NCI-H1436 treated with DMSO at 0.1 percent for 48 hours (cell line): ENCODE data around the gene NR4A2.

Experiments
- DNase-seq: peaks from one replicate; lab custom pipeline; 2025; lab: John Stamatoyannopoulos, UW

NR4A2 gene

DNA sequence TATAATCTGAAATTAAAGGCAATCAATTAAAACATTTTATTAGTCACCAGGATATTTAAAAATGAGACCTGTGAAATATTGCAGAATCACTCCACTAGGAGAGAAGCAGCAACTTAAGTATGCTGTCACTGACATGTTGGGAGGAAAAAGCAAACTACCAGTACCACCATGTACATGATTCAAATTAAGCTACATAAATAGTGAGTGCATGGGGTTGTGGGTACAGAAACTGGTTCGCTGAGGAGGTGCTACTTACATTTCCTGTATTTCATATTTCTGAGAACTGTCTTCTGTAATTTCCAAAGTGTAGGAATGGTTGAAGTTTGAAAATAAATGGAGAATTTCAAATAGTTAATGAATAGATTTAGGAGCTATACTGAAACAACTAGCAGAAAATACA, 7.9 kb upstream of the NR4A2 start:
- no peak for DNase-seq

DNA sequence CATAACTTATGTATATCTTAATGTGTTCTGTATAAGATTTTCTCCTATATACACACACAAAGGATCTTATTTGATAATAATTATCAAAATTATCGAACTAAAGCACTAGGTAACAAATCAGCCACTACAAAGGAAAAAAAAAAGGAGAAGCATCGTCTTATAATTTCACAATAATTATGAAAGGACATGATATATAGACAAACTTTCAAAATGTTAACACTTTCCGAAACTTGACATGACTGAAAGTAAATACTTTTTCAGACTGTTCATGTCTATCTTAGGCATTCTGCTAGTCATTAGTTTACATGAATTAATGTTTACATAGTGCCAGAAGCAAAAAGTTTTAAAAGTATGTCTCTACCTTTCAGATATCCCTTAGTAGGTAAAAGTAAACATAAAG, 7.3 kb upstream of the NR4A2 start:
- DNase-seq = no peak

DNA sequence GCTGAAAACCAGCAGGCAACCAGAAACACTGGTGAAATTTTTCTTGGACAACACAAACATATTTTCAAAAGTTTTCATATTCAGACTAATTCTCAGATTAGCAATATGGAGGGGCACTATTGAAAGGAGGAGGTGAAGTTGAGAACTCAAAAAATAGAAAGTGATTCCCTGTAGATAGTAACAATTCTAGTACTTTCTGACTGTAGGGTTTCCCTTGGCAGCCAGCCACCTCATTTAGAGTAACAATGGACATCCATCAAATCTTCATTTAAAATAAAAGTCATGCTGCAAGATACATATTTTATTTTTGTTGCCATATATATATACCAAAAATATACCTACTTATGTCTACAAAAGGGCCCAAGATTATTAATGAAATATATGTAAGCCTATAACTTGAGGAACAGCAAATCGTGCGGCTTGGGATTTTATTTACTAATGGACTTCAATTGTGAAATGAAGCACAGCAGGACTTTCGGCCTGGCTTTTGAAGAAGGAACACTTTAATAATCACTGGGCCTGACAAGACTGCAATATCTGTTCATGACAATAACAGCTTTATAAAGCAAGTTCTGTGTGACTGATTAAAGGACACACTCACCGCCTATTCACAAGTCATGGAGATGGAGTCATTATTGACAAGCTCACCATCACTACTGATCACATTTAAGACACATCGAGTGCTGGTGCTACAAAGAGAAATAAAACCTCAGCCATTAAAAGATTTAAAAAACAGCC, 6.8 kb upstream of the NR4A2 start:
- no peak for DNase-seq

- DNase-seq = no peak
Measured at GRCh38 chr2:156338578-156338977, 6.1 kb upstream of the NR4A2 start.

- no peak for DNase-seq
Measured at GRCh38 chr2:156334496-156335478, 2.3 kb upstream of the NR4A2 start.

DNA sequence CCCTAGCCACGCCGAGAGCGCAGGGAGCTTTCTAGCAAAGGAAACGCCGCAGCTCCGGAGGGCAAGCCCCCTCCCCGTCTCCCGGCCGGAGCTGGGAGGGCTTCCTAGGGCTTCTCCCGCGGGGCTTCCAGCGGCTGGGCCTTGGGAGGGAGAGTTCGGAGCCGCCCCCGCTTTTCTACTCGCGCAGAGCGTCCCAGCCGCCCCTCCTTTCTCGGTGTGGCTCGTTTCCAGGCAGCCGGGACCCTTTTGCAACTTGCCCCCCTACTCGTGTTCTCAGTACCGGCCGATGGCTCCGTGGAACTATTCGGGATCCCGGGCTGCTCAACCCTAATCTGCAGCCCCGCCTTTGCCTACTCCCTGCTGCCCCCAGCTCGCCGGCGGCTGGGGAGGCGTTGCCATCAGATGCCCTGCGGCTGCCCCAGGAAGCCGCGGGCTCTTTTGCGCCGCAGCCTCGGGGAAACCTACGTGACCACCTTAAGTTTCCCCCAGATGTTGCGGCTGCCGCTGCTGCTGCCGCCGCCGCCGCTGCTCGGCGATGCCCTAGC, 1.5 kb upstream of the NR4A2 start:
- no peak for DNase-seq

- DNase-seq = no peak
Measured at GRCh38 chr2:156333274-156333950, 891 bp upstream of the NR4A2 start.

- DNase-seq = no peak
Measured at GRCh38 chr2:156332284-156332533, 312 bp downstream of the NR4A2 start.

DNA sequence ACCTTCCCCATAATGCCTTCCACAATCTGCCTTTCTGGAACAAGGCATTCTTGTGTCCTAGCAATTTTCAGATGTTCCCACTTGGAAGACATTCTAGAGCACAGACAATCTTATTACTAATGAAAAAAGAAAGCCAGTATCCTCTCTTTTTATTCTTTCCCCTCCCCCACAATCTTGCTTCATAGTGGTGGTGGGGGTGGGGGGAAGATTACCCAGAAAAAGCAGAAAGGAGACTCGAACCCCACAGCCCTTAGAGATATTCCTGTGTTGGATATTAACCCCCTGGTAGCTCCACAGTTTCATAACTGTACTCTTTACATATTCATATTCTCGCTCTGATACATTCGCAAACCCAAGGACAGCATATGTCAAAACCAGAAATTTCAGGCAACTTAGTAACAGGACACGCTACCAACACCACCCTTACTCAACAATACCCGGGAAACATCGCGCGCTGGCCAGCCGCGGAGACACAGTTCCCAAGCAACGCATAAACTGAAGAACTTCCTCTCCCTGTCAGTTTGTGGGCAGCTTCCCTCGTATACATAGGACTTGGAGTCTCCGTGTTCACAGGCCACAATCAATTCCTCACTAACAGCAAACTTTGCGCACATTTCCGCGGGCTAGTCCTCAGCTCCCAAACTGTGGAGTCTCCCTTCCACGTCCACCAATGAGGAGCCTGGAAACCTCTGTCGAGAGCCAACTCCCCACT, 793 bp downstream of the NR4A2 start:
- DNase-seq = no peak

- no peak for DNase-seq
Measured at GRCh38 chr2:156329927-156330726, 2.4 kb downstream of the NR4A2 start.

- no peak for DNase-seq
Measured at GRCh38 chr2:156329031-156329926, 3.2 kb downstream of the NR4A2 start.

GRCh38 chr2:156327835-156328695, 4.5 kb downstream of the NR4A2 start:
- no peak for DNase-seq

GRCh38 chr2:156326526-156327095, 5.9 kb downstream of the NR4A2 start:
- DNase-seq = no peak

GRCh38 chr2:156325688-156326525, 6.6 kb downstream of the NR4A2 start:
- no peak for DNase-seq

DNA sequence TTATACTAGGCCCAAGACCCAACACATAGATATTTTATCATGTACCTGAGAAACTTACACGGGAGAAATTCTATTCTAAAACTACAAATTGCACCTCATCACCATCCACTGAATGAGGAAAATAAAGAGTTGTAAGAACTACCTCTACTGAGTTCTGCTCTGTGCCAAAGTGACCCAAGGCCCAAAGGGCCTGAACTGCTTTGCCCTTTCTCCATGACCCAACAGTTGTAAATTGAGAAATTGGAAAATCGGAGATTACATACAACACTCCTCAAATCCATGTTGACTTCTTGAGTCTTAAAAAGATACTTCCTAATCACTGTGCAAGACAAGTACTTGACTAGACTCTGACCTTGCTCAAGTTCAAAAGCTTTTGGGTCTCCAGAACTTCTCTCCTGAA, 8.8 kb downstream of the NR4A2 start:
- no peak for DNase-seq

GRCh38 chr2:156322686-156323231, 9.8 kb downstream of the NR4A2 start:
- DNase-seq = no peak

GRCh38 chr2:156322051-156322685, 10.4 kb downstream of the NR4A2 start:
- no peak for DNase-seq
